K562 (cell line): ENCODE measurements around the gene MDP1. TPM values are rescaled to one million over a fixed set of nuclear protein-coding genes. Genes with fewer than 3 reads are reported as not detected.

ENCODE experiments used
- ARID3A ChIP-seq: IDR thresholded peaks from 2 replicates; pipeline ENCODE4 v1.6.1; 2012; ENCODE audit warnings: low read depth, low read length, improper control_type of control experiment, borderline replicate concordance
- ARID4B ChIP-seq: sonication (generic); formaldehyde crosslinking; IDR thresholded peaks from 2 replicates; pipeline ENCODE4 v1.8.0; 2022; ENCODE audit warnings: mild to moderate bottlenecking, missing genetic modification reagents
- CEBPB ChIP-seq: fragments of 450-650 bp; IDR thresholded peaks from 2 replicates; pipeline ENCODE4 v1.6.1; 2016; ENCODE audit warnings: missing genetic modification characterization, missing compliant biosample characterization
- CREB3L1 ChIP-seq: fragments of 450-650 bp; IDR thresholded peaks from 2 replicates; pipeline ENCODE4 v1.6.1; 2014; ENCODE audit warnings: low read depth, mild to moderate bottlenecking, moderate library complexity, borderline replicate concordance
- NFE2 ChIP-seq: IDR thresholded peaks from 2 replicates; pipeline ENCODE4 v1.6.1; 2014; ENCODE audit warnings: antibody characterized with exemption, low read depth
- PCBP2 ChIP-seq: fragments of 200-400 bp; formaldehyde crosslinking; IDR thresholded peaks from 2 replicates; pipeline ENCODE4 v1.6.1; 2018; ENCODE audit warnings: low read length, low read depth, mild to moderate bottlenecking, moderate library complexity; ENCODE audit not compliant: poor library complexity, severe bottlenecking
- RFX7 ChIP-seq: fragments of 250-450 bp; sonication (Bioruptor Pico); IDR thresholded peaks from 2 replicates; pipeline ENCODE4 v1.5.1; 2021; ENCODE audit warnings: mild to moderate bottlenecking
- SETDB1 ChIP-seq: IDR thresholded peaks from one replicate; pipeline ENCODE4 v1.6.1; 2012; ENCODE audit warnings: low read length, control low read depth, inconsistent platforms
- UBTF ChIP-seq, 2 experiments: IDR thresholded peaks; 2 replicates each; pipeline ENCODE4 v1.6.1; 2012; ENCODE audit warnings: improper control_type of control experiment in 2 of 2, low read depth in 2 of 2, low read length in 2 of 2, borderline replicate concordance in 1 of 2
- ZBTB5 ChIP-seq: fragments of 450-650 bp; IDR thresholded peaks from 2 replicates; pipeline ENCODE4 v1.6.1; 2017; ENCODE audit warnings: antibody characterized with exemption
- ZFX ChIP-seq: sonication (generic); formaldehyde crosslinking; IDR thresholded peaks from 2 replicates; pipeline ENCODE4 v1.8.0; 2022; ENCODE audit warnings: mild to moderate bottlenecking, missing genetic modification reagents, moderate library complexity
- ZNF239 ChIP-seq: fragments of 250-450 bp; sonication (Bioruptor Pico); IDR thresholded peaks from 2 replicates; pipeline ENCODE4 v1.4.0; 2020; ENCODE audit warnings: mild to moderate bottlenecking
- ZNF280B ChIP-seq: fragments of 250-450 bp; sonication (Bioruptor Pico); IDR thresholded peaks from 2 replicates; pipeline ENCODE4 v1.5.1; 2021; ENCODE audit warnings: mild to moderate bottlenecking
- polyA plus RNA-seq, 8 experiments: library from polyadenylated mRNA; depleted of rRNA in 4 of 8; stranded (reverse) in 5 of 8; unstranded in 3 of 8; fragments of >200 nt; fragmentation: Nextera tagmentation in 2 of 8; fragmentation: Illumina TruSeq in 1 of 8; extraction: Ambion mirVana in 2 of 8; extraction: Trizol in 1 of 8; gene quantifications; 2 replicates each; pipeline versions ENCODE4 v1.2.1 to v1.2.3, GENCODE V29; 2011 to 2014; ENCODE audit warnings: inconsistent platforms in 1 of 8, missing spikeins in 1 of 8
- total RNA-seq, 7 experiments: library from RNA; depleted of rRNA in 6 of 7; stranded (reverse); fragments of >200 nt in 6 of 7; fragmentation: Illumina TruSeq in 2 of 7; extraction: Trizol in 2 of 7; gene quantifications; 2 replicates each; pipeline versions ENCODE4 v1.2.1 to v1.2.3, GENCODE V29; 2011 to 2021; ENCODE audit warnings: low replicate concordance in 1 of 7

Gene MDP1
- total and polyA plus RNA-seq, 9 of the 15 experiments (the other 6 are each of a cell fraction or from before 2014, with no cell fraction given): 2.7 to 29.6 (median 11.0) TPM

GRCh38 chr14:24241829-24242443 is 26.1 kb upstream of the MDP1 start (continued):
- TF ChIP-seq ARID3A: no peak
- TF ChIP-seq PCBP2: no peak
- no peak for TF ChIP-seq CREB3L1
- no peak for TF ChIP-seq RFX7 (CRISPR knock-in tag)
- no peak for TF ChIP-seq UBTF (IDR thresholded peaks at IDR 0.05; ENCODE audit: borderline replicate concordance in 1 of 2, low read depth in 2 of 2, low read length in 2 of 2)
- no peak for TF ChIP-seq ARID4B
- no peak for TF ChIP-seq ZBTB5
- no peak for TF ChIP-seq NFE2
- TF ChIP-seq ZFX (CRISPR knock-in tag): 0 out of 2 replicates have a peak, but pooled peaks have one; percentile 27
- TF ChIP-seq CEBPB (tag): no peak
- no peak for TF ChIP-seq SETDB1
- no peak for TF ChIP-seq ZNF280B (CRISPR knock-in tag)
- no peak for TF ChIP-seq ZNF239 (CRISPR knock-in tag)
